Trophoblast cell (in vitro differentiated cells and primary cell): ENCODE measurements around the gene G6PC3.

Experiments used
- DNase-seq, 2 donors: peaks; one replicate each; pipeline ENCODE4 v3.0.0-alpha.2; 2016
- H2AFZ ChIP-seq: 2 replicates; pipeline ENCODE4 v1.6.1; 2013; ENCODE audit warnings: low read length, moderate library complexity, mild to moderate bottlenecking; ENCODE audit not compliant: insufficient read depth, poor library complexity
- H2AK5ac ChIP-seq: 2 replicates; pipeline ENCODE4 v1.6.1; 2013; ENCODE audit warnings: mild to moderate bottlenecking, low read length
- H2BK120ac ChIP-seq: 2 replicates; pipeline ENCODE4 v1.6.1; 2013; ENCODE audit warnings: low read length, mild to moderate bottlenecking, moderate library complexity; ENCODE audit not compliant: insufficient read depth, poor library complexity
- H2BK12ac ChIP-seq: 2 replicates; pipeline ENCODE4 v1.6.1; 2013; ENCODE audit warnings: mild to moderate bottlenecking, low read length, moderate library complexity
- H2BK5ac ChIP-seq: 2 replicates; pipeline ENCODE4 v1.6.1; 2013; ENCODE audit warnings: low read length, low read depth, moderate library complexity, mild to moderate bottlenecking; ENCODE audit not compliant: poor library complexity
- H3K14ac ChIP-seq: 2 replicates; pipeline ENCODE4 v1.6.1; 2013; ENCODE audit warnings: mild to moderate bottlenecking, low read length
- H3K18ac ChIP-seq: 2 replicates; pipeline ENCODE4 v1.6.1; 2013; ENCODE audit warnings: mild to moderate bottlenecking, low read length
- H3K23ac ChIP-seq: 2 replicates; pipeline ENCODE4 v1.6.1; 2013; ENCODE audit warnings: low read length
- H3K27ac ChIP-seq: 2 replicates; pipeline ENCODE4 v1.5.1; 2013; ENCODE audit warnings: low read depth, mild to moderate bottlenecking, inconsistent platforms, low read length, moderate library complexity
- H3K27me3 ChIP-seq: 2 replicates; pipeline ENCODE4 v1.6.1; 2013; ENCODE audit warnings: inconsistent platforms, mild to moderate bottlenecking, low read length, moderate library complexity; ENCODE audit not compliant: insufficient read depth
- H3K36me3 ChIP-seq, 2 experiments: 1 replicate in 1 of 2; 2 replicates in 1 of 2; pipeline ENCODE4 v1.6.1; 2013; ENCODE audit warnings: low read length in 2 of 2, mild to moderate bottlenecking in 2 of 2, moderate library complexity in 1 of 2; ENCODE audit not compliant: insufficient read depth in 2 of 2, control insufficient read depth in 1 of 2
- H3K4ac ChIP-seq: 2 replicates; pipeline ENCODE4 v1.6.1; 2013; ENCODE audit warnings: low read depth, mild to moderate bottlenecking, low read length, moderate library complexity
- H3K4me1 ChIP-seq, 2 experiments: 1 replicate in 1 of 2; 2 replicates in 1 of 2; pipeline ENCODE4 v1.6.1; 2013; ENCODE audit warnings: low read length in 2 of 2, mild to moderate bottlenecking in 2 of 2, moderate library complexity in 1 of 2; ENCODE audit not compliant: insufficient read depth in 2 of 2, control insufficient read depth in 1 of 2
- H3K4me2 ChIP-seq: 2 replicates; pipeline ENCODE4 v1.6.1; 2013; ENCODE audit warnings: inconsistent platforms, mild to moderate bottlenecking, low read length, moderate library complexity
- H3K4me3 ChIP-seq: 2 replicates; pipeline ENCODE4 v1.5.1; 2013; ENCODE audit warnings: mild to moderate bottlenecking, low read depth, low read length, inconsistent platforms
- H3K79me1 ChIP-seq: one replicate; pipeline ENCODE4 v1.6.1; 2013; ENCODE audit warnings: low read length
- H3K79me2 ChIP-seq: 2 replicates; pipeline ENCODE4 v1.6.1; 2013; ENCODE audit warnings: low read length, mild to moderate bottlenecking; ENCODE audit not compliant: control insufficient read depth, insufficient read depth, poor library complexity
- H3K9ac ChIP-seq: 2 replicates; pipeline ENCODE4 v1.6.1; 2013; ENCODE audit warnings: mild to moderate bottlenecking, low read length
- H3K9me3 ChIP-seq: 2 replicates; pipeline ENCODE4 v1.6.1; 2013; ENCODE audit warnings: low read depth, mild to moderate bottlenecking, control low read depth, inconsistent platforms, low read length; ENCODE audit not compliant: insufficient read depth
- H4K12ac ChIP-seq: 2 replicates; pipeline ENCODE4 v1.6.1; 2013; ENCODE audit warnings: low read depth, mild to moderate bottlenecking, low read length, moderate library complexity
- H4K8ac ChIP-seq: 2 replicates; pipeline ENCODE4 v1.6.1; 2013; ENCODE audit warnings: low read depth, mild to moderate bottlenecking, low read length, moderate library complexity
- H4K91ac ChIP-seq: one replicate; pipeline ENCODE4 v1.6.1; 2013; ENCODE audit warnings: low read depth, mild to moderate bottlenecking, low read length, moderate library complexity
- WGBS: extraction: QIAGEN DNeasy Blood & Tissue Kit; methylation state at CpG from one replicate; pipeline ENCODE4 v1.1.7; 2013; ENCODE audit warnings: missing lambda C conversion rate; ENCODE audit not compliant: insufficient read length, insufficient coverage; ENCODE audit errors: extremely low coverage; 5-methylcytosine and 5-hydroxymethylcytosine counted together

Gene G6PC3

GRCh38 chr17:44088254-44088653 is 17.7 kb downstream of the G6PC3 start:
- no peak overlapping the region for H3K9ac ChIP-seq
- H2AK5ac ChIP-seq = no peak overlapping the region
- H3K9me3 ChIP-seq = peaks cover 2% of the 10 kb centered on the region
- H3K4ac ChIP-seq = no peak overlapping the region
- no peak overlapping the region for H4K8ac ChIP-seq
- H3K36me3 ChIP-seq = peaks cover 38 to 46% of the 10 kb centered on the region in 2 experiments
- H3K18ac ChIP-seq = no peak overlapping the region
- H2BK12ac ChIP-seq = no peak overlapping the region
- H3K23ac ChIP-seq = no peak overlapping the region
- H3K27me3 ChIP-seq = no peaks in the 10 kb centered on the region
- no peak overlapping the region for H2BK5ac ChIP-seq
- no CpG with 5 or more reads among the region's 16 CpGs for WGBS
- H3K4me3 ChIP-seq = peak overlapping the region; percentile 25
- H4K91ac ChIP-seq = no peak overlapping the region
- no peak overlapping the region for H4K12ac ChIP-seq
- H3K79me1 ChIP-seq = peaks cover 6% of the 10 kb centered on the region
- no peak overlapping the region for H2AFZ ChIP-seq
- H3K4me2 ChIP-seq = no peak overlapping the region
- no peak overlapping the region for H2BK120ac ChIP-seq
- peaks cover 15 to 16% of the 10 kb centered on the region in 2 experiments for H3K4me1 ChIP-seq
- no peak overlapping the region for H3K14ac ChIP-seq
- no peak overlapping the region for H3K27ac ChIP-seq
- no peak for DNase-seq
- peaks cover 2% of the 10 kb centered on the region for H3K79me2 ChIP-seq

GRCh38 chr17:44091200-44091997 is 20.9 kb downstream of the G6PC3 start:
- Histone ChIP-seq H3K4me3 (no peak overlapping the region), H3K36me3 (peaks cover 28 to 33% of the 10 kb centered on the region in 2 experiments), H2AK5ac (no peak overlapping the region), H3K4me2 (no peak overlapping the region), H3K14ac (no peak overlapping the region), H2BK5ac (no peak overlapping the region), H3K4me1 (peaks cover 22 to 26% of the 10 kb centered on the region in 2 experiments), H4K12ac (no peak overlapping the region), H3K79me2 (peaks cover 2% of the 10 kb centered on the region), H4K91ac (no peak overlapping the region), H2BK12ac (no peak overlapping the region), H3K9me3 (no peaks in the 10 kb centered on the region), H4K8ac (no peak overlapping the region), H3K4ac (no peak overlapping the region), H2AFZ (no peak overlapping the region), H3K23ac (no peak overlapping the region), H2BK120ac (no peak overlapping the region), H3K9ac (no peak overlapping the region), H3K18ac (no peak overlapping the region), H3K27me3 (no peaks in the 10 kb centered on the region), H3K79me1 (peaks cover 15% of the 10 kb centered on the region), H3K27ac (no peak overlapping the region)
- DNase-seq = no peak
- no CpG with 5 or more reads among the region's 14 CpGs for WGBS

- no peak overlapping the region for H2BK120ac ChIP-seq
- H3K9me3 ChIP-seq = no peaks in the 10 kb centered on the region
- no peak for DNase-seq
- WGBS = no CpG with 5 or more reads among the region's 11 CpGs
- no peak overlapping the region for H2AFZ ChIP-seq
- no peak overlapping the region for H2AK5ac ChIP-seq
- H3K4me1 ChIP-seq = peaks cover 20 to 26% of the 10 kb centered on the region in 2 experiments
- no peak overlapping the region for H4K8ac ChIP-seq
- H2BK12ac ChIP-seq = no peak overlapping the region
- no peak overlapping the region for H3K4me3 ChIP-seq
- no peak overlapping the region for H3K4ac ChIP-seq
- no peaks in the 10 kb centered on the region for H3K27me3 ChIP-seq
- H3K36me3 ChIP-seq = peaks cover 28 to 32% of the 10 kb centered on the region in 2 experiments
- H4K12ac ChIP-seq = no peak overlapping the region
- no peak overlapping the region for H4K91ac ChIP-seq
- no peak overlapping the region for H3K9ac ChIP-seq
- H3K4me2 ChIP-seq = no peak overlapping the region
- H2BK5ac ChIP-seq = no peak overlapping the region
- peaks cover 14% of the 10 kb centered on the region for H3K79me1 ChIP-seq
- no peak overlapping the region for H3K18ac ChIP-seq
- H3K79me2 ChIP-seq = peaks cover 2% of the 10 kb centered on the region
- no peak overlapping the region for H3K27ac ChIP-seq
- H3K14ac ChIP-seq = no peak overlapping the region
- H3K23ac ChIP-seq = no peak overlapping the region
Measured at GRCh38 chr17:44092051-44092450, 21.5 kb downstream of the G6PC3 start.

GRCh38 chr17:44093231-44093900 is 22.8 kb downstream of the G6PC3 start:
- peaks cover 25 to 30% of the 10 kb centered on the region in 2 experiments for H3K36me3 ChIP-seq
- no peaks in the 10 kb centered on the region for H3K9me3 ChIP-seq
- no peak overlapping the region for H3K4ac ChIP-seq
- no peak overlapping the region for H3K27ac ChIP-seq
- H2BK120ac ChIP-seq = no peak overlapping the region
- no peak overlapping the region for H3K23ac ChIP-seq
- no peak overlapping the region for H3K4me3 ChIP-seq
- no peak overlapping the region for H4K8ac ChIP-seq
- no peak overlapping the region for H2AFZ ChIP-seq
- no CpG with 5 or more reads among the region's 21 CpGs for WGBS
- H3K27me3 ChIP-seq = no peaks in the 10 kb centered on the region
- H2BK5ac ChIP-seq = no peak overlapping the region
- H4K12ac ChIP-seq = no peak overlapping the region
- no peak overlapping the region for H3K14ac ChIP-seq
- DNase-seq = no peak
- no peak overlapping the region for H2BK12ac ChIP-seq
- no peak overlapping the region for H3K18ac ChIP-seq
- peaks cover 23 to 25% of the 10 kb centered on the region in 2 experiments for H3K4me1 ChIP-seq
- H4K91ac ChIP-seq = no peak overlapping the region
- no peak overlapping the region for H2AK5ac ChIP-seq
- H3K4me2 ChIP-seq = no peak overlapping the region
- H3K79me2 ChIP-seq = no peaks in the 10 kb centered on the region
- H3K9ac ChIP-seq = no peak overlapping the region
- peaks cover 9% of the 10 kb centered on the region for H3K79me1 ChIP-seq
